Transverse colon (tissue), 4 donors: ENCODE data around the gene ZBTB46. TPM values are rescaled to one million over a fixed set of nuclear protein-coding genes. Genes with fewer than 3 reads are reported as not detected.

ENCODE experiments used
- DNase-seq: peaks from one replicate; pipeline ENCODE4 v3.0.0-alpha.2; 2019
- H3K27ac ChIP-seq, 4 donors: fragments of 200-600 bp; sonication (generic); 2 replicates each; pipeline ENCODE4 v1.5.1; 2016 to 2018; ENCODE audit warnings: inconsistent platforms in 4 of 4
- H3K27me3 ChIP-seq: fragments of 200-600 bp; sonication (generic); 2 replicates; pipeline ENCODE4 v1.5.1; 2017; ENCODE audit warnings: inconsistent platforms
- H3K36me3 ChIP-seq, 4 donors: fragments of 200-600 bp; sonication (generic); 2 replicates each; pipeline ENCODE4 v1.5.1; 2017 to 2019; ENCODE audit warnings: inconsistent platforms in 4 of 4
- H3K4me1 ChIP-seq, 4 donors: fragments of 200-600 bp; sonication (generic); 2 replicates each; pipeline ENCODE4 v1.5.1; 2017 to 2020; ENCODE audit warnings: inconsistent platforms in 4 of 4
- H3K4me3 ChIP-seq, 4 donors: fragments of 200-600 bp; sonication (generic); 1 replicate in 1 of 4; 2 replicates in 3 of 4; pipeline versions ENCODE4 v1.5.1 to v1.6.1; 2017 to 2019; ENCODE audit warnings: inconsistent platforms in 4 of 4
- H3K9me3 ChIP-seq, 2 donors: fragments of 200-600 bp; sonication (generic); 2 replicates each; pipeline ENCODE4 v1.5.1; 2017 to 2019; ENCODE audit warnings: inconsistent platforms in 2 of 2
- CTCF ChIP-seq, 5 experiments: fragments of 200-600 bp in 3 of 5; fragments of 450-650 bp in 2 of 5; sonication (generic) in 3 of 5; IDR thresholded peaks; 1 replicate in 2 of 5; 2 replicates in 3 of 5; pipeline ENCODE4 v1.5.1; 2016 to 2017; ENCODE audit warnings: antibody characterized with exemption in 5 of 5, inconsistent platforms in 3 of 5, mild to moderate bottlenecking in 2 of 5, moderate library complexity in 1 of 5
- EP300 ChIP-seq: sonication (generic); formaldehyde crosslinking; IDR thresholded peaks from one replicate; pipeline ENCODE4 v1.6.1; 2017; ENCODE audit warnings: antibody characterized with exemption, low read depth
- POLR2A ChIP-seq: fragments of 450-650 bp; IDR thresholded peaks from one replicate; pipeline ENCODE4 v1.6.1; 2016; ENCODE audit warnings: antibody characterized with exemption, mild to moderate bottlenecking, moderate library complexity
- POLR2AphosphoS5 ChIP-seq, 3 donors: sonication (generic); formaldehyde crosslinking; IDR thresholded peaks; one replicate each; pipeline ENCODE4 v1.6.1; 2016; ENCODE audit warnings: antibody characterized with exemption in 3 of 3
- WGBS, 2 donors: methylation state at CpG; one replicate each; pipeline ENCODE4 v1.1.5; 2018; ENCODE audit warnings: low coverage in 1 of 2; 5-methylcytosine and 5-hydroxymethylcytosine counted together
- in situ Hi-C, 4 donors: fragments of 200-750 bp; cut with MboI; loops; one replicate each; pipeline versions ENCODE4 v1.15.0 to v1.15.1; 2017; ENCODE audit warnings: low sequenced_read_pairs in 3 of 4, low pct_ligation_motif_present in 1 of 4, low pct_unique_long_range_greater_than_20kb in 1 of 4
- intact Hi-C: fragments of 100-400 bp; cut with DNase I; formaldehyde crosslinking; loops from one replicate; pipeline ENCODE4 v1.15.1; 2023; ENCODE audit warnings: low total_unique reads
- total RNA-seq, 4 donors: library from RNA; depleted of rRNA; stranded (reverse); fragments of >200 nt; gene quantifications; one replicate each; pipeline ENCODE4 v1.1.0, GENCODE V29; 2016

ZBTB46 gene
- total RNA-seq, 4 donors from 2014 or later = 2.3 to 6.0 (median 5.3) TPM

- intact Hi-C loops = no loop called here
- in situ Hi-C loops = no loop called here
- Histone ChIP-seq H3K27me3 (no peaks in the 10 kb centered on the region), H3K4me3 (no peak overlapping the region), H3K4me1 (no peaks in the 10 kb centered on the region), H3K36me3 (no peaks in the 10 kb centered on the region), H3K27ac (no peak overlapping the region), H3K9me3 (no peaks in the 10 kb centered on the region)
- WGBS, 2 donors = 81 to 93% methylated on average over 3 to 16 of the region's 16 CpGs
- DNase-seq = no peak
- no peak for TF ChIP-seq CTCF (IDR thresholded peaks at IDR 0.05)
Measured at GRCh38 chr20:63749597-63750508, 81.2 kb downstream of the ZBTB46 start.

- no peak for DNase-seq
- intact Hi-C loops = no loop called here
- in situ Hi-C loops = no loop called here
- 79% methylated on average over 11 of the region's 11 CpGs; no CpG with 5 or more reads in 1 of the 2 donors for WGBS, 2 donors
- TF ChIP-seq CTCF (IDR thresholded peaks at IDR 0.05) (no peak), EP300 (no peak), POLR2A (no peak)
- Histone ChIP-seq H3K4me3 (no peak overlapping the region), H3K27me3 (no peaks in the 10 kb centered on the region), H3K36me3 (no peaks in the 10 kb centered on the region), H3K4me1 (no peaks in the 10 kb centered on the region), H3K27ac (no peak overlapping the region), H3K9me3 (no peaks in the 10 kb centered on the region)
Measured at GRCh38 chr20:63748934-63749270, 82.2 kb downstream of the ZBTB46 start.

GRCh38 chr20:63748070-63748933, 82.8 kb downstream of the ZBTB46 start:
- no peak for DNase-seq
- TF ChIP-seq CTCF (IDR thresholded peaks at IDR 0.05) (no peak), POLR2AphosphoS5 (IDR thresholded peaks at IDR 0.05) (no peak), EP300 (no peak), POLR2A (no peak)
- intact Hi-C loops (no loop called here), in situ Hi-C loops (no loop called here)
- no peak overlapping the region for H3K4me3 ChIP-seq
- H3K36me3 ChIP-seq = no peaks in the 10 kb centered on the region
- no peaks in the 10 kb centered on the region for H3K9me3 ChIP-seq
- H3K4me1 ChIP-seq = no peaks in the 10 kb centered on the region
- H3K27me3 ChIP-seq = no peaks in the 10 kb centered on the region
- no peak overlapping the region for H3K27ac ChIP-seq
- 77% methylated on average over 14 of the region's 20 CpGs; no CpG with 5 or more reads in 1 of the 2 donors for WGBS, 2 donors

- no peak for DNase-seq
- Histone ChIP-seq H3K4me3 (no peak overlapping the region), H3K9me3 (no peaks in the 10 kb centered on the region), H3K27ac (no peak overlapping the region), H3K4me1 (no peaks in the 10 kb centered on the region), H3K36me3 (no peaks in the 10 kb centered on the region), H3K27me3 (no peaks in the 10 kb centered on the region)
- WGBS, 2 donors = 71% methylated on average over 8 of the region's 13 CpGs; no CpG with 5 or more reads in 1 of the 2 donors
- TF ChIP-seq POLR2A (no peak), POLR2AphosphoS5 (IDR thresholded peaks at IDR 0.05) (no peak), CTCF (IDR thresholded peaks at IDR 0.05) (no peak), EP300 (no peak)
- in situ Hi-C loops (no loop called here), intact Hi-C loops (no loop called here)
Measured at GRCh38 chr20:63747622-63748069, 83.4 kb downstream of the ZBTB46 start.
